HEK293 (cell line): ENCODE results near the gene ECM2.

Experiments used
- CTCF ChIA-PET: fragments of 350-600 bp; formaldehyde crosslinking; extraction: SDS; loops from one replicate; lab custom pipeline; 2021; ENCODE audit warnings: antibody characterized with exemption; lab: Yijun Ruan, JAX
- POLR2A ChIA-PET: fragments of 300-600 bp; formaldehyde crosslinking; extraction: SDS; loops from one replicate; lab custom pipeline; 2020; ENCODE audit warnings: antibody characterized with exemption, inconsistent platforms; lab: Yijun Ruan, JAX
- H3K27ac ChIP-seq: fragments of 200-500 bp; sonication (Bioruptor generic); 2 replicates; pipeline ENCODE4 v1.5.1; 2014; ENCODE audit warnings: low read depth, low read length, control low read depth, inconsistent platforms; ENCODE audit errors: extremely low read depth
- H3K36me3 ChIP-seq, 2 experiments: fragments of 200-500 bp in 1 of 2; sonication (Bioruptor generic) in 1 of 2; 1 replicate in 1 of 2; 2 replicates in 1 of 2; pipeline ENCODE4 v1.5.1; 2014 to 2017; ENCODE audit warnings: inconsistent platforms in 2 of 2, low read length in 2 of 2; ENCODE audit not compliant: control insufficient read depth in 2 of 2, insufficient read depth in 1 of 2
- H3K4me1 ChIP-seq: fragments of 200-500 bp; sonication (Bioruptor generic); 2 replicates; pipeline ENCODE4 v1.5.1; 2014; ENCODE audit warnings: mild to moderate bottlenecking, low read length, inconsistent platforms; ENCODE audit not compliant: control insufficient read depth, insufficient read depth
- H3K4me3 ChIP-seq: 2 replicates; pipeline ENCODE4 v1.5.1; 2011; ENCODE audit warnings: low read depth, mild to moderate bottlenecking, control low read depth, low read length, moderate library complexity
- H3K9me3 ChIP-seq: fragments of 200-500 bp; sonication (Bioruptor generic); 2 replicates; pipeline ENCODE4 v1.5.1; 2014; ENCODE audit warnings: low read depth, low read length, inconsistent platforms; ENCODE audit not compliant: control insufficient read depth, insufficient read depth
- ATF2 ChIP-seq: fragments of 450-650 bp; formaldehyde crosslinking; IDR thresholded peaks from 2 replicates; pipeline ENCODE4 v1.5.1; 2016; ENCODE audit warnings: missing biosample characterization, missing genetic modification characterization, low read depth
- GFI1B ChIP-seq: fragments of 450-650 bp; formaldehyde crosslinking; IDR thresholded peaks from 2 replicates; pipeline ENCODE4 v1.5.1; 2016; ENCODE audit warnings: missing biosample characterization, missing genetic modification characterization
- GLIS1 ChIP-seq: fragments of 450-650 bp; formaldehyde crosslinking; IDR thresholded peaks from 2 replicates; pipeline ENCODE4 v1.5.1; 2016; ENCODE audit warnings: missing biosample characterization, missing genetic modification characterization
- HOXD13 ChIP-seq: sonication (generic); formaldehyde crosslinking; IDR thresholded peaks from 2 replicates; pipeline ENCODE4 v1.8.0; 2022; ENCODE audit warnings: missing genetic modification reagents, borderline replicate concordance
- SALL2 ChIP-seq: fragments of 450-650 bp; formaldehyde crosslinking; IDR thresholded peaks from 2 replicates; pipeline ENCODE4 v1.5.0; 2017; ENCODE audit warnings: missing biosample characterization, mild to moderate bottlenecking, missing genetic modification characterization, borderline replicate concordance
- YY2 ChIP-seq: fragments of 450-650 bp; formaldehyde crosslinking; IDR thresholded peaks from 2 replicates; pipeline ENCODE4 v1.5.1; 2016; ENCODE audit warnings: missing biosample characterization, missing genetic modification characterization
- ZBTB49 ChIP-seq: fragments of 450-650 bp; formaldehyde crosslinking; IDR thresholded peaks from 2 replicates; pipeline ENCODE4 v1.5.1; 2016; ENCODE audit warnings: missing biosample characterization, missing genetic modification characterization, low read depth
- ZIC2 ChIP-seq: fragments of 450-650 bp; formaldehyde crosslinking; IDR thresholded peaks from 2 replicates; pipeline ENCODE4 v1.5.1; 2016; ENCODE audit warnings: missing biosample characterization, missing genetic modification characterization
- ZNF175 ChIP-seq: fragments of 450-650 bp; formaldehyde crosslinking; IDR thresholded peaks from 2 replicates; pipeline ENCODE4 v1.5.1; 2016; ENCODE audit warnings: missing biosample characterization, missing genetic modification characterization
- ZNF362 ChIP-seq: fragments of 450-650 bp; formaldehyde crosslinking; IDR thresholded peaks from 2 replicates; pipeline ENCODE4 v1.5.1; 2016; ENCODE audit warnings: missing biosample characterization, missing genetic modification characterization
- ZNF404 ChIP-seq: fragments of 450-650 bp; formaldehyde crosslinking; IDR thresholded peaks from 2 replicates; pipeline ENCODE4 v1.5.1; 2017; ENCODE audit warnings: missing biosample characterization, missing genetic modification characterization
- ZNF416 ChIP-seq: fragments of 450-650 bp; formaldehyde crosslinking; IDR thresholded peaks from 2 replicates; pipeline ENCODE4 v1.5.1; 2016; ENCODE audit warnings: missing biosample characterization, missing genetic modification characterization
- ZNF529 ChIP-seq: fragments of 450-650 bp; formaldehyde crosslinking; IDR thresholded peaks from 2 replicates; pipeline ENCODE4 v1.5.1; 2017; ENCODE audit warnings: missing genetic modification characterization, missing biosample characterization; ENCODE audit not compliant: insufficient replicate concordance
- ZNF623 ChIP-seq: fragments of 450-650 bp; formaldehyde crosslinking; IDR thresholded peaks from 2 replicates; pipeline ENCODE4 v1.5.1; 2016; ENCODE audit warnings: missing biosample characterization, missing genetic modification characterization
- ZNF639 ChIP-seq: fragments of 450-650 bp; formaldehyde crosslinking; IDR thresholded peaks from 2 replicates; pipeline ENCODE4 v1.5.1; 2016; ENCODE audit warnings: missing biosample characterization, missing genetic modification characterization
- ZNF654 ChIP-seq: fragments of 450-650 bp; formaldehyde crosslinking; IDR thresholded peaks from 2 replicates; pipeline ENCODE4 v1.5.1; 2016; ENCODE audit warnings: low read depth, missing biosample characterization, missing genetic modification characterization
- ZNF701 ChIP-seq: fragments of 450-650 bp; formaldehyde crosslinking; IDR thresholded peaks from 2 replicates; pipeline ENCODE4 v1.5.1; 2016; ENCODE audit warnings: missing biosample characterization, missing genetic modification characterization
- ZNF791 ChIP-seq: fragments of 450-650 bp; formaldehyde crosslinking; IDR thresholded peaks from 2 replicates; pipeline ENCODE4 v1.5.1; 2016; ENCODE audit warnings: missing biosample characterization, missing genetic modification characterization

ECM2 gene

GRCh38 chr9:92509050-92509449 lies 26.7 kb downstream of the ECM2 start:
- Histone ChIP-seq H3K9me3 (no peaks in the 10 kb centered on the region), H3K27ac (no peak overlapping the region), H3K36me3 (no peaks in the 10 kb centered on the region), H3K4me1 (no peaks in the 10 kb centered on the region), H3K4me3 (no peak overlapping the region)
- TF ChIP-seq ZNF623, result no peak
- TF ChIP-seq ZNF175 (tag by site-specific recombination), result no peak
- TF ChIP-seq ATF2 (tag by site-specific recombination), result no peak
- TF ChIP-seq HOXD13 (CRISPR knock-in tag), result no peak
- TF ChIP-seq ZNF416 (tag by site-specific recombination), result no peak
- TF ChIP-seq ZNF362 (tag by site-specific recombination), result no peak
- TF ChIP-seq ZBTB49 (tag by site-specific recombination), result no peak
- no peak for TF ChIP-seq ZNF529 (tag by site-specific recombination)
- no peak for TF ChIP-seq ZNF791 (tag by site-specific recombination)
- TF ChIP-seq ZNF701 (tag by site-specific recombination), result no peak
- TF ChIP-seq ZNF404 (tag by site-specific recombination), result no peak
- TF ChIP-seq ZNF654 (tag by site-specific recombination), result no peak
- no peak for TF ChIP-seq ZNF639 (tag by site-specific recombination)
- TF ChIP-seq YY2, result no peak
- no peak for TF ChIP-seq GFI1B (tag by site-specific recombination)
- CTCF ChIA-PET, result no interaction called here
- POLR2A ChIA-PET, result no interaction called here

- Histone ChIP-seq H3K4me1 (no peaks in the 10 kb centered on the region), H3K36me3 (no peaks in the 10 kb centered on the region), H3K9me3 (no peaks in the 10 kb centered on the region), H3K4me3 (no peak overlapping the region), H3K27ac (no peak overlapping the region)
- CTCF ChIA-PET, result interaction anchor here (0.5 to 0.9 kb wide), 2 partner anchors 12 to 315 kb away, joined by 3 to 4 read pairs; no protein-coding TSS in a partner anchor
- TF ChIP-seq GLIS1, result peak; percentile 34; the same call in 1 of the 2 replicates
- TF ChIP-seq ZIC2, result peak; percentile 93
- TF ChIP-seq SALL2 (tag by site-specific recombination), result no peak
- POLR2A ChIA-PET, result no interaction called here
These were observed 27.6 kb downstream of the ECM2 start for GRCh38 chr9:92508018-92508820.
